Thyroid gland (tissue), 4 donors: ENCODE data around the gene SPATA25.

Experiments used
- POLR2A ChIP-seq, 2 donors: fragments of 450-650 bp; IDR thresholded peaks; one replicate each; pipeline ENCODE4 v1.6.1; 2017; ENCODE audit warnings: antibody characterized with exemption in 2 of 2, mild to moderate bottlenecking in 2 of 2, moderate library complexity in 1 of 2
- TF ChIP-seq, protein P1 (sequence below), 6 experiments: fragments of 200-600 bp in 3 of 6; fragments of 450-650 bp in 3 of 6; sonication (generic) in 3 of 6; IDR thresholded peaks; one replicate each; pipeline ENCODE4 v1.5.1; 2016 to 2019; ENCODE audit warnings: antibody characterized with exemption in 6 of 6, mild to moderate bottlenecking in 2 of 6, inconsistent platforms in 1 of 6, moderate library complexity in 1 of 6

- TF ChIP-seq, protein P1, sequence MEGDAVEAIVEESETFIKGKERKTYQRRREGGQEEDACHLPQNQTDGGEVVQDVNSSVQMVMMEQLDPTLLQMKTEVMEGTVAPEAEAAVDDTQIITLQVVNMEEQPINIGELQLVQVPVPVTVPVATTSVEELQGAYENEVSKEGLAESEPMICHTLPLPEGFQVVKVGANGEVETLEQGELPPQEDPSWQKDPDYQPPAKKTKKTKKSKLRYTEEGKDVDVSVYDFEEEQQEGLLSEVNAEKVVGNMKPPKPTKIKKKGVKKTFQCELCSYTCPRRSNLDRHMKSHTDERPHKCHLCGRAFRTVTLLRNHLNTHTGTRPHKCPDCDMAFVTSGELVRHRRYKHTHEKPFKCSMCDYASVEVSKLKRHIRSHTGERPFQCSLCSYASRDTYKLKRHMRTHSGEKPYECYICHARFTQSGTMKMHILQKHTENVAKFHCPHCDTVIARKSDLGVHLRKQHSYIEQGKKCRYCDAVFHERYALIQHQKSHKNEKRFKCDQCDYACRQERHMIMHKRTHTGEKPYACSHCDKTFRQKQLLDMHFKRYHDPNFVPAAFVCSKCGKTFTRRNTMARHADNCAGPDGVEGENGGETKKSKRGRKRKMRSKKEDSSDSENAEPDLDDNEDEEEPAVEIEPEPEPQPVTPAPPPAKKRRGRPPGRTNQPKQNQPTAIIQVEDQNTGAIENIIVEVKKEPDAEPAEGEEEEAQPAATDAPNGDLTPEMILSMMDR (IDR thresholded peaks at IDR 0.05) = no peak
- no peak for TF ChIP-seq POLR2A (IDR thresholded peaks at IDR 0.05)
Observed at GRCh38 chr20:45905505-45906079, 18.2 kb upstream of the SPATA25 start.
